Stimulated activated CD8-positive, alpha-beta memory T cell treated with anti-CD3 and anti-CD28 coated beads, Interleukin-4, amount 100 ng/mL, for 1 hour (primary cell): Measurements from ENCODE around the gene SLC16A9.

ENCODE experiments used
- DNase-seq, 2 donors: peaks; one replicate each; pipeline ENCODE4 v3.0.0-alpha.2; 2020; ENCODE audit warnings: low read depth in 2 of 2, low spot score in 1 of 2

Gene SLC16A9

DNA sequence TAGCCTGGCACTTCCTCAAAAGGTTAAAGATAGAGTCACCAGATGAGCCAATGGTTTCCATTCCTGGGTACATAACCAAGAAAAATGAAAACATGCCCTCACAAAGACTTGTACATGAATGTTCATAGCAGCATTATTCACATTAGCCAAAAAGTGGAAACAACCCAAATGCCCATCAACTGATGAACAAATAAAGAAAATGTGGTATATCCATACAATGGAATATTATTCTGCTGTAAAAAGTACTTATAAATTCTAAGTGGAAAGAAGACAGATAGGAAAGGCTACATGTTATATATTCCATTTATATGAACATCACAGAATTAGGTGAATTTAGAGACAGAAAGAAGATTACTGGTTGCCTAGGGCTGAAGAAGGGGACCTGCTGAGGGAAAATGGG is 10.7 kb upstream of the SLC16A9 start:
- no peak for DNase-seq

DNA sequence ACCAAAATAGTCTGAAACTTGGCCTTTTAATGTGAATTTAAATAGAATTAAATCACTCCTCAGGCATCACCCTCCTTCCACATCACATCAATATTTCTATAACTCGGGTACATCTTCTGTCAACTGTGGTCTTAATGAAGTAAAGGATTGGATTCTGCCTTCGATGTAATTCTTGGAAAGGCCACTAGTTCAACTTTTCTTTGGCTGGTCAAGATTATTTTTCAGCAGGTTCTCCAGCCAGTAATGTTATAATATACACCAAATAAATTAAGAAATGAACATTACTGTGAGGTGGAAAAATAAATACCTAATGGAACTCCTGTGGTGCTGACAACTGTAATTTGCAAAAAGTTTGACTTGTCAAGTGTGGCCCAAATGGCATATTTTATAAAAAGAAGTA is 9.7 kb upstream of the SLC16A9 start:
- DNase-seq, result no peak

DNA sequence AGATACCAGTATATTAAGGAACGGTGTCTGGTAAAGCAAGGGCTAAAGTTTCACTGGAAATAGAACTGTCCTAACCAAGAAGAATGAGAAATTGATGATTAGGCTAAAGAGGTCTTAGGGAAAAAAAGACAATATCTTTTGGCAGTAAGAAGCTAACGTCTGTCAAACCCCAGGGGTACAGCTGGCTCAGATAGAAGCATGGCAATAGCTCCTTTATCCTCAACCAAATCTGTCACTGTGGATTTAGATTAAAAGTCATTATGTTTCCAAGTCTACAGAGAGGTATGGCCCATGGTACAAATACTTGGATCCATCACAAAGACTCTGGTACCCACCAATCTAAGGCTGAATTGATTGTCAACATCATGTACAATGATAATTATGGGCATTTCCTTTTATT is 8.6 kb upstream of the SLC16A9 start:
- DNase-seq, result no peak

DNA sequence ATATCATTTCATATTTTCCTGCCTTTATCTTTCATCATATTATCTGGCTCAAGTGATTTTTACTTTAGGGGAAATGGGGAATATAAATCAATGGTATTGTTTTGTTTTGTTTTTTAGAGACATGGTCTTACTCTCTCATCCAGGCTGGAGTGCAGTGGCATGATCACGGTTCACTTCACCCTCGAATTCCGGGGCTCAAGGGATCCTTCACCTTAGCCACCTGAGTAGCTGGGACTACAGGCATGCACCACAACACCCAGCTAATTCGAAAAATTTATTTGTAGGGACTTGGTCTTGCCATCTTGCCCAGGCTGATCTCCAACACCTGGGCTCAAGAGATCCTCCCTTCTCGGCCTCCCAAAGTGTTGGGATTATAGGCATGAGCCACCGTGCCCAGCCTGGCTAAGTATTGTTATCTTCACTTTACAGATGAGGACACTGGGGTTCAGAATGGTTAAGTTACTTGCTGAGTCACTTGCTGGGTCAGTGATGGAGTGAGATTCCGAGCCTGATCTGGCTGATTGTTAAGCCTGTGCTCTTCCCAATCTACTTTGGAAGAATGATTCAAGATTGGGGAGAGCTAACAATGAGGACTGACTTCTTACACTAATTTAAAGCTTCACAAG is 3.7 kb upstream of the SLC16A9 start:
- no peak for DNase-seq

DNA sequence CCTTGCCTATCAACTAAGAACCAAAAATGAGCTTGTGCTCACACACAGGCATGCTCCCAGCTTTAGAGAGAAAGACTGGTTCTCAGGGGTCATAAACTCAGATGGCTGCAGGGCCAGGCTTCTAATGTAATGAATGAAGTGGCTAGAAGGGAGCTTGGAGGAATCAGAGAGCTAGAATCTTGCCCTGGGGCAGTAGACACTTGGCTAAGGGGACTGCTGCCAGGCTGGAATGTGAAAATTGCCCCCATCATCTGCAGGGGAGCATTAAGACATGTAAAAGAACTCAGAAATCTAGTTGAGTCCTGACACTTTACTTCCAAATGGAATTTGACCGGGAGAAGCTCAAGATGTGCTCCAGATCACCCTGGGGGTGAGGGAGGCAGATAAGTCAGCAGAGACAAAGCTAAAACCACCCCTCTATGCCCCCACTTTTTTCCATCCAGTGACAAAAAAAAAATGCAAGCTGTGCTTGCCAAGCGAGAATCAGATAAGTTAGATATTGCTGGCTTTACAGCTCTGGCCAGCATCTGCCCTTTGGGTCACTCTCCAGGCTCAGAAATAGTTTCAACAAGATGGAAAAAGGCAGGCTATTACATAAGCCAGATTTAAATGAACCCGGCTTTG is 2.3 kb upstream of the SLC16A9 start:
- DNase-seq, result no peak

DNA sequence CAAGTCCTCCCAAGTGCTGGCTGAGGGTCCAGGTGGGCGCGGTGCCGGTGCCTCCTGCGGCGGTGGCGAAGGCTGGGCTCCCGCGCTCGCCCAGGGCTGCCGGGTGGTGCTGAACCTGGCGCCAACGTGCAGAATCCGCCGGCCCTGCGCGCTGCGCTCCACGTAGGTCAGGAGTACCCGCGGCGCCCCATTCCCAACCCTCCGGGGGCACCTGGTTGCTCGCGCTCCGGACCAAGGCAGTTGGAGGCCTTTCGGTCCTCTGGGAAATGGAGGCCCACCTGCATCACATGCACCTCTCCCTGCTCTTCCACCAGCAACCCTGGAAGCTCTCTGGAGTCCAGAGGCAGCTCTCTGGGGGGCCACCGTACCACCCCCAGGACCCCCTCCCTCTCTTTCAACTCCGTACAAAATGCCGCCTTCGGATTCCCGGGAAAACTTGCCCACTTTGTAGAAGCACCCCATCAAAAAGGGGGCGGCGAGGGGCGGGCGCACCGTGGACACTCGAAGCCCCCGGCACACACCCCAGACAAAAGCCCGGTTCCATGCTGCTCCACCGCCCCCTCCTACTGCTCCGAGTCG is 745 bp downstream of the SLC16A9 start:
- DNase-seq, result no peak

DNA sequence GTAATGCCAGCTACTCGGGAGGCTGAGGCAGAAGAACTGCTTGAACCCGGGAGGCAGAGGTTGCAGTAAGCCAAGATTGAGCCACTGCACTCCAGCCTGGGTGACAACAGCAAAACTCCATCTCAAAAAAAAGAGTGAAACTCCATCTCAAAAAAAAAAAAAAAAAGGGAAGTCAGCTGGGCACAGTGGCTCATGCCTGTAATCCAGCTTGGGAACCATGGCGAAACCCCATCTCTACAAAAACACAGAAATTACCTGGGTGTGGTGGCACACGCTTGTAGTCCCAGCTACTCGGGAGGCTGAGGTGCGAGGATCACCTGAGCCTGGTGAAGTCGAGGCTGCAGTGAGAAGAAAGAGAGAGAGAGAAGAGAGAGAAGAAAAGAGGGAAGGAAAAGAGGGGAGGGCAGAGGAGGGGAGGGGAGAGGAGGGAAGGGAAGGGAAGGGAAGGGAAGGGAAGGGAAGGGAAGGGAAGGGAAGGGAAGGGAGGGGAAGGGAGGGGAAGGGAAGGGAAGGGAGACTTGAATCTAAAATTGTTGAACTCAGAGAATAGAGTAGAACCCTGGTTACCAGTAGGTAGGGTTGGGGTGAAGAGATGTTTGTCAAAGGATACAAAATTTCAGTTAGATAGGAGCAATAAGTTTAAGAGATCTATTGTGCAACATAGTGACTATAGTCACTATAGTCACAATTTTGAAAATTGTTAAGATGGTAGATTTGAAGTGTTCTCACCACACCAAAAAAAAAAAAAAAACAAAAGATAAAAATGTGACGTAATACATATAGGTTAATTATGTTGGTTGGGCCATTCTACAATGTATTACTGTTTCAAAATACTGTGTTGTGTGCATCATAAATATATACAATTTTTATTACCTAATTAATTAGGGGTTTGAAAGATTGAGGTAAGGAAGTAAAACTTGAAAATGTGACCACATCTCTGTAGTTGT is 2.5 kb downstream of the SLC16A9 start:
- no peak for DNase-seq

DNA sequence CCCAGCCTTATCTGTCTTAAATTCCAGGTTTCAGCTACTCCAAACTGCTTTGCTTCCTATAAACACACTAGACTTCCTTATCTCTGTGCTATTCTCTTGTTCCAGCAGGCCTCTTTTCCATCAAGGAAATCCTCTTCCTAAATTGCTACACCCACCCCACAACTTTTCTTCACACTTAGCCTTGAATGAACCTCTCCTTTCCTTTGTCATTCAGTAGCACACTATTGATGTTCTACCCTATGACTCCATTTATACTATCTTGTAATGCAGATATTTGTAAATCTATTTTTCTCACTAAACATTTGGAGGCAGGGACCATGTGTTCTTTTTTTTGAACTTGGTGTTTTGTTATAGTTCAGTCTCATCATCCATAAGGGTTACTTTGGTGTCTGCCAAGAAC is 3.7 kb downstream of the SLC16A9 start:
- DNase-seq, result no peak

DNA sequence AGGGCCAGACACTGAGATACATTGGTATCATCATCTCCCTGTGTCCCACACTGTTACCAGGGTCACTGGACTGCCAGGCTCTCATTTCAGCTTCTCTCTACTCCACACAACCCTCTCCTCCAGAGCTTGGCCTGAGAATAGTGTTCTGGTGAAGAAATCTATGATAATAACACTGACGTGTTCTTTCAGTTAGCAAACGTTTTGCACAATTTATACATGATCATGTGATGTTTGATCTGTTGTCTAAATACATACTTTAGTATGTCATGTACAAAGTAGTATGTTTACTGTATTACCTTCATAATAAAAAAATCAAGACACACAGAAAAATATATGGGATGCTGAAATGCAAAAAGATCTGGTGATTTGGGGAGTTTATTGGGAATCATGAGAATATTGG is 5.0 kb downstream of the SLC16A9 start:
- no peak for DNase-seq

DNA sequence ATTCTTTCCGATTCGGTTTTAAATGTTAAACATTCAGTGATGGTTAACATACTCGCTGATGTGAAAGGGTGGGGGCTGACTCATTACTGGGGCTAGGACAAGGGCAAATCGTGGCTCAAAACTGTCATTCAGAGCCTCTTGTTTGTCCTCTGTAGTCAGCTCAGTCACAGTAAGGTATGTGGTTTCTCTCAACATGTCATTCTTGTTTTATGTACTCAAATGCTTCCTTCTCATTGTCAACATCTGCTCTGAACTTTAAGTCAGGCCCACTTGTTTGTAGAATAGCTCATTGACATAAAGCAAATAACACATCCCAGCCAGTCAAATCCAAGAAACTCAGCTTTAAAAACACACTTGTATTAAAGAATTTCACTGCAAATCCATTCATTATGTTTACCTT is 7.3 kb downstream of the SLC16A9 start:
- DNase-seq, result no peak

DNA sequence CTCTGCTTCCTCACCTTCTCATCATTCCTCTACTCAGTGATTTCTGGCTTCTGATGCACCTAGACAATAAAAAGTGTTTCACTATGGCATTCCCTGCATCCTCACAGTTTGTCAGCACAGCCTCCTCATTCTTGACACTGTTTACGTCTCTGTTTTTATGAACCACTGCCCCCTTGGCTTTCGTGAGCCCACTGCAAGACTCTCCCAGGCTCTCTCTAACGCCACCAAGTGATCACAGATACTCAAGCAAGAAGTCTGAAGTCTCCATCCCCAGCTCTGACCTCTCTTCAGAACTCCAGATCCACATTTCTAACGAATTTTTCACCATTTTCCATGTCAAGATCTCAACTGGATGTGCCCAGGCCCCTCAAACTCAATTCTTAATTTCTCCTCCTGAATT is 8.9 kb downstream of the SLC16A9 start:
- DNase-seq, result no peak

DNA sequence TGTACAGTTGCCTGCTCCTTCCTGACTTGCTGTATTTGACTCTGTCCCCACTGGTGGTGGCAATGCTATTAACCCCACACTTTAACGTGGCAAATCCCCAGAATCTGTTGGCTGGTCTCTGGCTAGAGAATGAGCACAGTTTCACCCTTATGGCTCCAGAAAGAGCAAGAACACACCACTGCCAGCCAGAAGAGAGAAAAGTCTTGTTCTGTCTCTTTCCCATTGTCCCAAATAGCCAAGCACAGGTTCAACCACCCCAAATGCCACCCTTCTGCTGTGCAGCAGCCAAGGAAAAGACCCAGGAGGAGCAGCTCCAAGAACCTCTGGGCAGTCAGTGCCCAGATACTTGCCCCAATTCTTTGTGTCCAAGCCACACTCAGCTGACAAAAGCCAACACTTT is 11.3 kb downstream of the SLC16A9 start:
- no peak for DNase-seq

DNA sequence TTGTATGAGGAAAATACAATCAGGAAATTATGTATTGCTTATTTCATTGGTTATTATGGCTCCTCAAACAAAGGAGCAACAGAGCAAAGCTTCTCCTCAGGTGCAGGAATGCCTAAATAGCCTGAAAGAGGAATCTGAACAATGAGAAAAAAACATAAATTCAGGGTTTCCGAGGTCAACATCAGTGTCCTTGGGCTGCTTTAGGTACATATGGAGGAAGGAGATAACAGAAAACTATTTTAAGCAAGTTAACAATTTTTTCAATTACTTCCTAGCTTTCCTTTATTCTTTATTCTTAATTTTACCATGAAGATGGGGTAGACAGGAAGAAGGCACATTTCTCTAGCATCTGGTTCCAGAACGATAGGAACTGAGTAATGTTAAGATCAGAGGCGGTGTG is 14.0 kb downstream of the SLC16A9 start:
- no peak for DNase-seq

DNA sequence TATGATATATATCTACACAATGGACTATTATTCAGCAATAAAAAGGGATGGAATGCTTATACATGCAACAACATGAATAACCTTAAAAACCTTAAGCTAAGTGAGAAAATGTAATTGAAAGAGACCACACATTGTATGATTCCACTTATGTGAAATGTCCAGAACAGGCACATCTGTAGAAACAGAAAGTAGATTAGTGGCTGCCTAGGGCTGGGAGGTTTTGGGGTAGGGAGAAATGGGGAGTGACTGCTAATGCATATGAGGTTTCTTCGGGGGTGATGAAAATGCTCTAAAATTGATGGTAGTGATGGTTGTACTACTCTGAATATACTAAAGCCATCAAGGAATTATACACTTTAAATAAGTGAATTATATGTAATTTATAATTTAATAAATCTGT is 14.7 kb downstream of the SLC16A9 start:
- DNase-seq, result no peak

DNA sequence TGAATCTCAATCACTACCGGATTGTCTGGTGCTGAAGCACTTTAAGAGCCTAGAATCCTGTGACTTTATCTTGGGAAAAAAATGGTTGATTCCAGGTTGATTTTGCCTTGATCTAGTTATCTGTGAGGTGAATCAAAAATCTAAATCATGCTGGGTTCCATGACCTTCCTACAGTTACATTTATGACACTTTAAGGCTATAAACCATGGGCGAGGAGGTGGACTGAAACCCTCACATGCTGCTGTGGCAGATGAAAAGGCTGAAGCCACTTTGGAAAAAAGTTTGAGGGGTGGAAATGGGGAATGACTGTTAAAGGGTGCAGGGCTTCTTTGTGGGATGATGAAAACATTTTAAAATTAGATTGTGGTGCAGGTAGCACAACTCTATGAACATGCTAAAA is 17.5 kb downstream of the SLC16A9 start:
- DNase-seq, result no peak

DNA sequence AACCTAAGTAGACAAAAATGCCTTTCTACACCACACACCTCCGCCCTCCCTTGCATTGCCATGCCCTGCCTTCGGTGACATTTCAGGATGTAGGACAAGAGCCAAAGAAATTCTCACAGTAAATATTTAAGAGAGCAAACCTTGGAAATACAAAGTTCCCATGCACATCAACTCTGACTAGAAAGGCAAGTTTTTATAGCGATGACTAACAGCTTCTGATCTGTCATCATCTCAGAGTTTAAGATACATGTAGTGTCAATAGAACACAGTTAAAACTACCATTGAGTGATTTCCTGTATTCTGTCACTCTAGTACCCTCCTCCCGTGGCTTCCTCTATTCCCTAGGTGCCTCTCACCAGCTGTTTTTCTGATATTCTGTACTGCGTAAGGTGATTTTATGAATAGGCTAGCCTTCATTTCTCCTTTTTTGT is 20.7 kb downstream of the SLC16A9 start:
- no peak for DNase-seq

DNA sequence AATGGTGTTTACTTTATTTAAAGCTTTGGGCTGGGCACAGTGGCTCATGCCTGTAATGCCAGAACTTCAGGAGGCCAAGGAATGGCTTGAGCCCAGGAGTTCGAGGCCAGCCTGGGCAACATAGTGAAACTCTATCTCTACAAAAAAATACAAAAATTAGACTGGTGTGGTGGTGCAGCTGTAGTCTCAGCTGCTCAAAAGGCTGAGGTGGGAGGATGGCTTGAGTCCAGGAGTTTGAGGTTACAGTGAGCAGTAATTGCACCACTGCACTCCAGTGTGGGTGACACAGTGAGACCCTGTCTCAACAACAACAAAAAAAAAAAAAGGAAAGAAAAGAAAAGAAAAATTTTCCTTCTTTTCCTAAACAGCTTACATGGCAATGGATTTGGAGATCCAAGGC is 22.0 kb downstream of the SLC16A9 start:
- no peak for DNase-seq

DNA sequence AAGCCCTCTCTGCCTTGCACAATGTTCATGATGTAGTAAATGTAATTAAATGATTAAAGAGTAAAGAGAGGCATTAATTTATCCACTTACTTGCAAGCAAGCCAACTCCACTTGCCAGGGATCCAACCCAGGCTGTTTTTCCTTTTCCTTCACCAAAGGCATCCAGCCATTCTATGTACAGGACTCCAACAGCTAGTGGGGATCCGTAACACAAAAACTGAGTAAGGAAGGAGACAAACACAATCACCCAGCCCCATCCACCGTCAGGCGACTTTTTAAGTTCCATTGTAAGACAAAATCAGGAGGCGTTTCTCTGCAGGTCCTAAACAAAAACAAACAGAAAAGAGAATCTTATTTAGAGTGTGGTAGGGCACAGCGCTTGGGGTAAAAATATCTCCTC is 25.6 kb downstream of the SLC16A9 start:
- no peak for DNase-seq

DNA sequence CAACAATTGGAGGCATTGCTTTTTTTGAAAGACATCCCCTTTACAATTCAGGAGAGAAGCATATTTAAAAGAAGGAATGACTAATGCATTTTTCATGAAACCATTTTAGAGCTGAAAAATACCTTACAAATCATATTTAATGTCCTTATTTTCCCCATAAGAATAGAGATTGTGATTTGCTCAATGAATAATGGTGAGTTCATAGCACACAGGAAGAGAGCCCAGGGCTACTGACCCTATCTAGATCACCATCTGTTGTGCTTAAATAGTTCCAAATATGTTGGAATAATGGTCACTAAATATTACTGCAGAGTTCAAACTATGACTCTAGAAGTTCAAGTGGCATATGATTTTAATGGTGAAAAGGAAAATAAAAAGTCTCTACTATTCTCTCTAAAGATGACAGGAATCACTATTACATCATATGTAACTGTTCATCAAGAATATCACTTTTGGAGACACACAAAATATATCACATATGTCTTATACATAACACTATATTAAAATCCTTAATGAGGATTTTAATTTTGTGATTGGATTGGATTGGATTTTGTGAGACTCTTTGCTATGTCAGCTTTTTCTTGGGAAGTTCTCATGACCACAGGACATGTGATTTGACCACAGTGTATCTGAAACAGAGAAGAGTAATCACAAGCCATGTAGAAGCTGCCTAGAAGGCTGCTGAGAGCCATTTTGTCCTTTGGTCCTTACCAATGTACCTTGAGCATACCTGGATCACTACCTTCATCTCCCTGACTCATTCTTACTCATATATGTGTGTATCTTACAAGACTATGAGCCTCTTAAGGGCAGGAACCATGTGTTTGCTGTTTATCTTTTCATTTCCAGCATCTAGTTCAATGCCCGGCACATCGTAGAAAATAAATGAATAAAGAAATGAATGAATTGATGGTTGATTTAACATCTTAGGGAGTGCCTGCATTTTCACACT is 26.4 kb downstream of the SLC16A9 start:
- DNase-seq, result no peak

DNA sequence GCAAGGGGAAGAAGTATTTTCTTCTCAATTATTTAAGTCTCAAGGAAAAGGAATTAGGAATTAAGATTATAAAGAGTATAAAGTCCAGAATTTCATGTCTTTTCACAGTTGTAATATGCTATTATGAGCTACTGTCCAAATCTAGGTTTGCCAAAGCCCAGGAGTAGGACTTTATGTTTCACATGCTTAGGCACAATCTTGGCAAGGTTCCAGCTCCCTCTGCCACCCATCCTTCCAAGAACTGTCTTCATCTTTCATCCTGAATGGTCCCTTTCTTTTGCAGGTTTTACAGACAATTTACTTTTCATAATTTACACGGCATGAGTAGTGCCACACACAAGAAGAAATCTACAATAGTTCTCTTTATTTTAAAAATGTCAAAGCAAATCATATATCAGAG is 29.5 kb downstream of the SLC16A9 start:
- DNase-seq, result no peak

DNA sequence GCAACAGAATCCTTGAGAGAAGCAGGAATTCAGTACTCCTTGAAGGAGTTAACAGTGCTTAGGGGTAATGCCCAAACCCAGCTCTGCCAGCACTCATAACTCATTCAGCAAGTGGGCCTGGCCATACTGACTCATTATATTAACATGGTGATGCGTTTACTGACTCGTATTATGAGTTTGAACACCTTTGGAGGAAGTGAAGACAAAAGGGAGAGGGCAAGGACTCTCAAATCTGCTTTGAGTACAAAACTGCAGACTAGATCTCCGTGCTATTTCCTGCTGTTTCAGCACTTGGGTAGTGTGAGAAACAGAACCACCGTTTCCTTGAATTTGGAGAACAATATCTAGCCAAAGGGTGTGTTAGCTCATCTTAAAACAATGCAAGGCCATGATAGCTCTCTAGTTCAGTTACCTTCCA is 30.8 kb downstream of the SLC16A9 start:
- no peak for DNase-seq
